LNCaP clone FGC (cell line): ENCODE data around the gene CELA3A.

Source experiments
- DNase-seq: peaks from one replicate; pipeline ENCODE4 v3.0.0-alpha.2; 2011; ENCODE audit warnings: low read depth
- H3K4me3 ChIP-seq: 2 replicates; pipeline ENCODE4 v1.5.1; 2011; ENCODE audit warnings: mild to moderate bottlenecking, low read depth, low read length, control low read depth
- TF ChIP-seq, protein P1 (sequence below): IDR thresholded peaks from 2 replicates; pipeline ENCODE4 v1.5.1; 2012; ENCODE audit warnings: mild to moderate bottlenecking; ENCODE audit not compliant: control insufficient read depth, insufficient read depth; ENCODE audit errors: extremely low read depth

The CELA3A gene

DNA sequence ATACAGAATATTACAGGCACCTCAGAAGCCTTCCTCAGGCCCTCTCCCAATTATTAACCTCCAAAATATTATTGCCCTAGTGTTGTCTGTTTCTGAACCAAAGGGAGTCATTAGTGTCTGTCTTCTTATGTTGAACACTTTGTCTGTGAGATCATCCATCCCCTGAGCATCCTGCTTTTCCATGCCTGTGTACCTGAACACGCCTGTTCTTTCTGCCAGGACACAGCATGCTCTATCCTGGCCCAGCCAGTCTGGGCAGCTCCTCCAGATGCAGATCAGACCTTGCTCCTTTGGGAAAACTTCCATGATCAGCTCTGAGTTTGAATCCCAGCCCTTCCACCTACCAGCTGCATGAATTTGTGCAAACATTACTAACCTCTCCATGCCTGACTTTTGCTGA, 40.0 kb downstream of the CELA3A start:
- H3K4me3 ChIP-seq = no peak overlapping the region
- DNase-seq = no peak
- TF ChIP-seq, protein P1, sequence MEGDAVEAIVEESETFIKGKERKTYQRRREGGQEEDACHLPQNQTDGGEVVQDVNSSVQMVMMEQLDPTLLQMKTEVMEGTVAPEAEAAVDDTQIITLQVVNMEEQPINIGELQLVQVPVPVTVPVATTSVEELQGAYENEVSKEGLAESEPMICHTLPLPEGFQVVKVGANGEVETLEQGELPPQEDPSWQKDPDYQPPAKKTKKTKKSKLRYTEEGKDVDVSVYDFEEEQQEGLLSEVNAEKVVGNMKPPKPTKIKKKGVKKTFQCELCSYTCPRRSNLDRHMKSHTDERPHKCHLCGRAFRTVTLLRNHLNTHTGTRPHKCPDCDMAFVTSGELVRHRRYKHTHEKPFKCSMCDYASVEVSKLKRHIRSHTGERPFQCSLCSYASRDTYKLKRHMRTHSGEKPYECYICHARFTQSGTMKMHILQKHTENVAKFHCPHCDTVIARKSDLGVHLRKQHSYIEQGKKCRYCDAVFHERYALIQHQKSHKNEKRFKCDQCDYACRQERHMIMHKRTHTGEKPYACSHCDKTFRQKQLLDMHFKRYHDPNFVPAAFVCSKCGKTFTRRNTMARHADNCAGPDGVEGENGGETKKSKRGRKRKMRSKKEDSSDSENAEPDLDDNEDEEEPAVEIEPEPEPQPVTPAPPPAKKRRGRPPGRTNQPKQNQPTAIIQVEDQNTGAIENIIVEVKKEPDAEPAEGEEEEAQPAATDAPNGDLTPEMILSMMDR = no peak

GRCh38 chr1:22043198-22043769, 41.8 kb downstream of the CELA3A start:
- TF ChIP-seq, protein P1 = no peak
- DNase-seq = no peak
- no peak overlapping the region for H3K4me3 ChIP-seq

DNA sequence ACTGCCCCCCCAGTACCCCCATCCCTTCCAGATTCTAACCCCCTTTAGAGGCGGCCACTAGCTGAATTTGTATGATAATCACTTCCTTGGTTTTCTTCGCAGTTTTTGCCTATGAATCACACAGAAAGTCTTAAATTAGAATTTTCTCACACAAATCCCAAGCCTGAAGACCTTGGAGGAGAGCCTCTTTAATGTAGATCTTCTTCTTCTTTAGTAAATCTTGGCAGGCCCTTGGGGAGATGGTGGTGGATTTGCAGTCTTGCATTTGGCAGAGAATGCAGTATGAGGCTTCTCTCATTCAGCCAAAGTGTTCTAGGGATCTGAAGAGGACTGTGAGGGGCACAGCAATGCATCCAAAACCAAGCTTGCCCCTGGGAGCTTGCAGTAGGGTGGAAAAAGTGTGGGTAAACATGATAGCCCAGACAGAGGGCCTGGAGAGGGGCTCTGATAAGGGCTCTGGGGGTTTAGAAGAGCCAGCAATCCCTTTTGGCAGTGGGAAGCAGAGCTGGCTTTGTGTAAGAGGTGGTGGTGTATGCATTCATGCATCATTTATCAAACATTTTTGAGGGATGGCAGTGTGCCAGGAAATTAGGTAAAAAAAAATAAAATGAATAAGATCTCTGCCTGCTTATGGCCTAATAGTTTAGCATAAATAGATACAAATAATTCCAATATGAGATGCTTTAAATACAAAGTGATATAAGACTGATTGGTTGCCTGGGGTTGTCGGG, 43.4 kb downstream of the CELA3A start:
- no peak for DNase-seq
- TF ChIP-seq, protein P1 = no peak
- no peak overlapping the region for H3K4me3 ChIP-seq

DNA sequence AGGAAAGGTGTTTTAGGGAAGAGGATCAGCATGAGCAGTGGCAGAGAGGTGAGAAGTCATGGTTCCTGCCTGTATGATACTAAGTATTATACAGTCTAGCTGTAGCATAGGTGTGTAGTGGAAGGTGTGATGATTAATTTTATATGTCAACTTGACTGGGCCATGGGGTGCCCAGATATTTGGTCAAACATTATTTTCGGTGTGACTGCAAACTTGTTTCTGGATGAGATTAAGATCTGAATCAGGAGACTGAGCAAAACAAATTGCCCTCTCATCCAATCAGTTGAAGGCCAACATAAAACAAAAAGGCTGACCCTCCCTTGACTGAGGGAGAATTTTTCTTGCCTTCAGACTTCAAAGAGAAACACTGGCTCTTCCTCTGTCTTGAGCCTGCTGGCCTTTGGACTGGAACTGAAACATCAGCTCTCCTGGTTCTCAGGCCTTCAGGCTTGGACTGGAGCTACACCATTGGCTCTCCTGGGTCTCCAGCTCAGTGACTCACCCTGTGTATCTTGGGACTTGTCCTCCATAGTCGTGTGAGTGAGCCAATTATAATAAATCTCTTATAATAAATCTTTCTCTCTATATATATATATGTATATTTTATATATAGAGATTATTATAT, 44.3 kb downstream of the CELA3A start:
- TF ChIP-seq, protein P1 = no peak
- no peak for DNase-seq
- H3K4me3 ChIP-seq = no peak overlapping the region

- H3K4me3 ChIP-seq = no peak overlapping the region
- no peak for DNase-seq
- TF ChIP-seq, protein P1 = no peak
Measured at GRCh38 chr1:22048351-22049192, 47.1 kb downstream of the CELA3A start.

GRCh38 chr1:22050330-22050729, 48.9 kb downstream of the CELA3A start:
- H3K4me3 ChIP-seq = no peak overlapping the region
- TF ChIP-seq, protein P1 = no peak
- no peak for DNase-seq
